Activated CD8-positive, alpha-beta T cell treated with anti-CD3 and anti-CD28 coated beads for 36 hours (primary cell): ENCODE results near the gene NDUFS4. TPM values are rescaled to one million over a fixed set of nuclear protein-coding genes. Genes with fewer than 3 reads are reported as not detected.
A peak's percentile ranks its signal among the peaks of the same experiment; 100 is the strongest.
"Not testable (repeated sequence)": the region's sequence is repeated elsewhere in the genome, so short reads cannot be mapped to it uniquely, and the experiment has no call there.

Experiments used
- ATAC-seq: fragments of 200-7000 bp; cut with Tn5 transposase; one replicate; pipeline ENCODE4 v1.10.0; 2021; ENCODE audit warnings: mild to moderate bottlenecking, moderate library complexity
- CTCF ChIA-PET: fragments of 350-600 bp; sonication (Branson Sonifier 250); formaldehyde crosslinking; loops from one replicate; lab custom pipeline; 2021; ENCODE audit warnings: antibody characterized with exemption; lab: Charles Lee
- POLR2A ChIA-PET: fragments of 350-600 bp; sonication (Branson Sonifier 250); formaldehyde crosslinking; loops from one replicate; lab custom pipeline; 2021; ENCODE audit warnings: antibody characterized with exemption; lab: Charles Lee
- DNase-seq: peaks from one replicate; pipeline ENCODE4 v3.0.0-alpha.2; 2020
- H3K27ac Mint-ChIP-seq: one replicate; pipeline ENCODE4 v1.8.0; 2021; ENCODE audit warnings: mild to moderate bottlenecking, mixed read lengths
- H3K27me3 Mint-ChIP-seq: one replicate; pipeline ENCODE4 v1.8.0; 2021; ENCODE audit warnings: mixed read lengths
- H3K36me3 Mint-ChIP-seq: one replicate; pipeline ENCODE4 v1.8.0; 2021; ENCODE audit warnings: low read depth, mixed read lengths
- H3K4me1 Mint-ChIP-seq: one replicate; pipeline ENCODE4 v1.8.0; 2021; ENCODE audit warnings: low read depth, mixed read lengths
- H3K4me3 Mint-ChIP-seq: one replicate; pipeline ENCODE4 v1.8.0; 2021; ENCODE audit warnings: mild to moderate bottlenecking, moderate library complexity, mixed read lengths
- H3K9me3 Mint-ChIP-seq: one replicate; pipeline ENCODE4 v1.8.0; 2021; ENCODE audit warnings: mixed read lengths
- CTCF ChIP-seq: fragments of 200-600 bp; IDR thresholded peaks from one replicate; pipeline ENCODE4 v1.8.0; 2022; ENCODE audit warnings: antibody characterized with exemption, mild to moderate bottlenecking
- intact Hi-C: fragments of 100-400 bp; cut with micrococcal nuclease; formaldehyde crosslinking; loops from one replicate; pipeline ENCODE4 v1.10.0; 2022
- total RNA-seq, 2 experiments: library from RNA; stranded (reverse); gene quantifications; one replicate each; pipeline ENCODE4 v1.2.3, GENCODE V29; 2021

NDUFS4 gene
- total RNA-seq, result 10 to 100 TPM; 69.2 to 72.0 TPM

GRCh38 chr5:53560506-53561191 is at the start of gene NDUFS4:
Gene NDUFS4, plus strand, starts transcription at chr5:53560639. Its CDS starts 24 bp downstream, at chr5:53560663.
- peaks cover 14% of the 10 kb centered on the region for H3K27me3 Mint-ChIP-seq
- ATAC-seq (peak; percentile 94), DNase-seq (peak; percentile 91)
- H3K27ac Mint-ChIP-seq, result peak within 1 kb of the TSS; percentile 97
- peak within 1 kb of the TSS; percentile 97 for H3K4me3 Mint-ChIP-seq
- ChIA-PET CTCF (interaction anchor here (0.9 kb wide), 1 partner anchor 668 kb away, joined by 3 read pairs; no protein-coding TSS in a partner anchor), POLR2A (no interaction called here)
- peaks cover 5% of the 10 kb centered on the region for H3K36me3 Mint-ChIP-seq
- TF ChIP-seq CTCF, result no peak
- peaks cover 40% of the 10 kb centered on the region for H3K4me1 Mint-ChIP-seq
- intact Hi-C loops, result no loop called here
- H3K9me3 Mint-ChIP-seq, result peaks cover 7% of the 10 kb centered on the region

GRCh38 chr5:53512539-53512938 is 47.9 kb upstream of the NDUFS4 start:
- Mint-ChIP-seq H3K27ac (no peak overlapping the region), H3K4me3 (no peak overlapping the region), H3K36me3 (no peaks in the 10 kb centered on the region), H3K9me3 (peaks cover 10% of the 10 kb centered on the region), H3K27me3 (peaks cover 7% of the 10 kb centered on the region), H3K4me1 (no peaks in the 10 kb centered on the region)
- CTCF ChIA-PET, result no interaction called here
- TF ChIP-seq CTCF, result no peak
- DNase-seq, result no peak
- intact Hi-C loops, result no loop called here
- POLR2A ChIA-PET, result no interaction called here
- no peak for ATAC-seq

DNA sequence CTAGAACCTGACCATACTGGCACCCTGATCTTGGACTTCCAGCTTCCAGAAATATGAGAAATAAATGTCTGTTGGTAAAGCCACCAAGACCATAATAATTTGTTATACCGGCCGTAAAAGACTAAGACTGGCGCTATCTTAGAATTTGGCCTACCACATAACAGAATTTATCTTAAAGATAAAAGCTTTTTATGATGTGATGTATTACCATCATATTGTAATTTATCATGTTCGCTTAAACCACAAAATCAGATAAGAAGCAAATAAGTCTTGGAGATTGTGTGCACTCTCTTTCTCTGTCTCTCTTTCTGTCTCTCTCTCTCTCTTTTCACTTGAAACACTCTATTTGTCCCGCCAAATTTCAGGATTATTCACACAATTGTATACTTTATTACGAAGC is 44.5 kb upstream of the NDUFS4 start:
- Mint-ChIP-seq H3K27ac (no peak overlapping the region), H3K4me1 (no peaks in the 10 kb centered on the region), H3K4me3 (no peak overlapping the region), H3K27me3 (peaks cover 20% of the 10 kb centered on the region), H3K9me3 (peaks cover 7% of the 10 kb centered on the region), H3K36me3 (no peaks in the 10 kb centered on the region)
- intact Hi-C loops, result no loop called here
- DNase-seq (no peak), ATAC-seq (no peak)
- no peak for TF ChIP-seq CTCF
- ChIA-PET POLR2A (no interaction called here), CTCF (no interaction called here)

DNA sequence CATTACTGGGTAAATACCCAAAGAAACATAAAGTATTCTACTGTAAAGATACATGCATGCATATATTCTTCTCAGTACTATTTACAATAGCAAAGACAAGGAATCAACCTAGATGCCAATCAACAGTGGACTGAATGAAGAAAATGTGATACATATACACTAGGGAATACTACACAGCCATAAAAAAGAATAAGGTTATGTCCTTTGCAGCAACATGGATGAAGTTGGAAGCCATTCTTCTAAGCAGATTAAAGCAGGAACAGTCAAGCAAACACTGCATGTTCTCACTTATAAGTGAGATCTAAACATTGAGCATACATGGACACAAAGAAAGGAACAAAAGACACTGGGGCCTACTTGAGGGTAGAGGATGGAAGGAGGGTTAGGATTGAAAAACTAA is 39.6 kb upstream of the NDUFS4 start:
- ATAC-seq, result no peak
- DNase-seq, result no peak
- no peak overlapping the region for H3K27ac Mint-ChIP-seq
- H3K36me3 Mint-ChIP-seq, result no peaks in the 10 kb centered on the region
- CTCF ChIA-PET, result no interaction called here
- peaks cover 8% of the 10 kb centered on the region for H3K9me3 Mint-ChIP-seq
- intact Hi-C loops, result no loop called here
- no peak for TF ChIP-seq CTCF
- H3K4me1 Mint-ChIP-seq, result no peaks in the 10 kb centered on the region
- no peak overlapping the region for H3K4me3 Mint-ChIP-seq
- POLR2A ChIA-PET, result no interaction called here
- peaks cover 20% of the 10 kb centered on the region for H3K27me3 Mint-ChIP-seq

DNA sequence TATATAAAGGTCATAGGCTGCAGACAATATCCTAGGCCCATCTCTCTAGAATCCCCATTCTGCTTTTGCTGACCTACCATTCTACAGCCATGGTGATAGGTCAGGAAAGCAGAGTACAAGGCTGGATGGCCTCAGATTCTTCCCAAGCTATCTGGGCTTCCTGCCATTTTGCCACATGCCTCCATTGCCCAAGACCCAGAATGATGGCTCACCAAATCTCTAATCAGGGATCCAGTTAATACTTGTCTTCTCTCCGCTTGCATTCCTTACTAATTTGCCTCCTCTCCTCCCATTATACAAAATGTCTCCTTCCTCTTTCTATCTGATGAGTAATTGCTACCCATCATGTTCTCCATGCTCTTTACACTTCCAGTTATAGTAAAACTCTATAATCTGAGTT is 22.7 kb upstream of the NDUFS4 start:
- intact Hi-C loops, result no loop called here

DNA sequence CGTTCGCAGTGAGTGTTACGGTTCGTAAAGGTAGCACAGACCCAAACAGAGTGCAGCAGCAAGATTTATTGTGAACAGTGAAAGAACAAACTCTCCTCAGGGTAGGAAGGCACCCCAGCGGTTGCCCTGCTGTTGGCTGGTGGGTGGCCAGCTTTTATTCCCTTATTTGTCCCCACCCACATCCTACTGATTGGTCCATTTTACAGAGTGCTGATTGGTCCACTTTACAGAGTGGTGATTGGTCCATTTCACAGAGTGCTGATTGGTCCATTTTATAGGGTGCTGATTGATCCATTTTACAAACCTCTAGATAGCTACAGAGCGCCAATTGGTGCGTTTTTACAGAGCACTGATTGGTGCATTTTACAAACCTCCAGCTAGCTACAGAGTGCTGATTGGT is 19.7 kb upstream of the NDUFS4 start:
- CTCF ChIA-PET, H3K9me3 Mint-ChIP-seq, H3K4me3 Mint-ChIP-seq, H3K27ac Mint-ChIP-seq, DNase-seq, ATAC-seq, intact Hi-C loops, H3K4me1 Mint-ChIP-seq, H3K36me3 Mint-ChIP-seq, POLR2A ChIA-PET: not testable (repeated sequence)
- peaks cover 15% of the 10 kb centered on the region for H3K27me3 Mint-ChIP-seq

More for the DNA sequence above, 22.7 kb upstream of the NDUFS4 start:
- H3K4me1 Mint-ChIP-seq, result no peaks in the 10 kb centered on the region
- ChIA-PET POLR2A (no interaction called here), CTCF (no interaction called here)
- H3K36me3 Mint-ChIP-seq, result no peaks in the 10 kb centered on the region
- H3K27me3 Mint-ChIP-seq, result peaks cover 19% of the 10 kb centered on the region
- H3K9me3 Mint-ChIP-seq, result no peaks in the 10 kb centered on the region
- DNase-seq (no peak), ATAC-seq (no peak)
- H3K4me3 Mint-ChIP-seq, result no peak overlapping the region
- TF ChIP-seq CTCF, result no peak
- no peak overlapping the region for H3K27ac Mint-ChIP-seq
